Prostate gland (tissue), 2 donors: Measurements from ENCODE around the gene MYL12B.

Experiments used
- POLR2AphosphoS5 ChIP-seq: sonication (generic); formaldehyde crosslinking; IDR thresholded peaks from one replicate; pipeline ENCODE4 v1.6.1; 2017; ENCODE audit warnings: antibody characterized with exemption
- TF ChIP-seq, protein P1 (sequence below), 4 experiments: fragments of 200-600 bp in 2 of 4; fragments of 450-650 bp in 2 of 4; sonication (generic) in 2 of 4; IDR thresholded peaks; 1 replicate in 3 of 4; 2 replicates in 1 of 4; pipeline ENCODE4 v1.5.1; 2016 to 2019; ENCODE audit warnings: antibody characterized with exemption in 4 of 4, mild to moderate bottlenecking in 2 of 4, moderate library complexity in 2 of 4

DNA sequence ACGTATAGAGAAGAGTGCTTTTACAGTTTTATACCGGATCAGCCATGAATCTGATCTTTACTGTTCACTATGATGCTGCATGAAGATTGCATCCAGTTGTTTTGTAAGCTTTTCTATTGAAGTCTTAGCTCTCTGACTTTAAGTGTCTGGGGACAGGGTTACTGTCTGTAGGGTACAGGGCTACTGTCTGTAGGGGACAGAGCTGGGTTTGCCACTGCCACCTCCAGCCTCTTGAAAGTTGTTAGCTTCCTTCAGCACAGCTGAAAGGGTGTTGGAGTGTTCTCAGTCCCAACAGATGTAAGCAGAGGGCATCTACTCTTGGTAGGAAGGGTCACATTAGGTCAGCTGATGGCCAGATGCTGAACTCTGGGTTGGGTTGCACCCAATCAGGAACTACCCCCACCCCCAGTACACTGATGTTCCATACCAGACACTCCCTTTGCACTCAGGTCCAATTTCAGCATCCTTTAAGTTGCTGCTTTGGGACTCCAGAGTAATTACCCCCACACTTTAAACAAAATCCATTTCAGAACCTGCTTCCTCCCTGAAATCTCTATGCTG is 58.0 kb downstream of the MYL12B start:
- TF ChIP-seq, protein P1, sequence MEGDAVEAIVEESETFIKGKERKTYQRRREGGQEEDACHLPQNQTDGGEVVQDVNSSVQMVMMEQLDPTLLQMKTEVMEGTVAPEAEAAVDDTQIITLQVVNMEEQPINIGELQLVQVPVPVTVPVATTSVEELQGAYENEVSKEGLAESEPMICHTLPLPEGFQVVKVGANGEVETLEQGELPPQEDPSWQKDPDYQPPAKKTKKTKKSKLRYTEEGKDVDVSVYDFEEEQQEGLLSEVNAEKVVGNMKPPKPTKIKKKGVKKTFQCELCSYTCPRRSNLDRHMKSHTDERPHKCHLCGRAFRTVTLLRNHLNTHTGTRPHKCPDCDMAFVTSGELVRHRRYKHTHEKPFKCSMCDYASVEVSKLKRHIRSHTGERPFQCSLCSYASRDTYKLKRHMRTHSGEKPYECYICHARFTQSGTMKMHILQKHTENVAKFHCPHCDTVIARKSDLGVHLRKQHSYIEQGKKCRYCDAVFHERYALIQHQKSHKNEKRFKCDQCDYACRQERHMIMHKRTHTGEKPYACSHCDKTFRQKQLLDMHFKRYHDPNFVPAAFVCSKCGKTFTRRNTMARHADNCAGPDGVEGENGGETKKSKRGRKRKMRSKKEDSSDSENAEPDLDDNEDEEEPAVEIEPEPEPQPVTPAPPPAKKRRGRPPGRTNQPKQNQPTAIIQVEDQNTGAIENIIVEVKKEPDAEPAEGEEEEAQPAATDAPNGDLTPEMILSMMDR (IDR thresholded peaks at IDR 0.05) = no peak
- TF ChIP-seq POLR2AphosphoS5 = no peak
